ENCODE measurements around the gene UQCR11. TPM values are rescaled to one million over a fixed set of nuclear protein-coding genes. Genes with fewer than 3 reads are reported as not detected.

The UQCR11 gene
- total and polyA plus RNA-seq, 2 of the 8 experiments (the other 6 are each of a cell fraction or from before 2014, with no cell fraction given), result 162 to 171 TPM

DNA sequence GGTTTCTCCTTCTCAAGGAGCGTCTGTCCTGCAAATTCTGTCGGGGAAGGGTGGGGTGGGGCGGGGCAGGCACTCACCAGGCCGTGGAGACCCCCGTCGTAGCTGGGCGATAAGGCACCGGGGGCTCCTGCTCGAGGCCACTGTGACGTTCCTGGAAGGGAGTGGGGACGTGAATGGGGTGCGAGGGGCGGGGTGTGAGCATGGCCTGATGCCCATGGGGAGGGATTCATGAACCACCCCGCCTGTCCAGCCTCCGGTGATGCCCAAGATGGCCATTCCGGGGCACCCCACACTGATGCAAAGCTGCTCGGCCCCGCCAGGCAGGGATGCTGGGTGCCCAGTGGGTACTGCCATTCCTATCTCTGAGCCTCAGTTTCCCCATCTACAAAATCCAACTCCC lies 14.4 kb upstream of the UQCR11 start (continued):
- TF ChIP-seq, protein P1, sequence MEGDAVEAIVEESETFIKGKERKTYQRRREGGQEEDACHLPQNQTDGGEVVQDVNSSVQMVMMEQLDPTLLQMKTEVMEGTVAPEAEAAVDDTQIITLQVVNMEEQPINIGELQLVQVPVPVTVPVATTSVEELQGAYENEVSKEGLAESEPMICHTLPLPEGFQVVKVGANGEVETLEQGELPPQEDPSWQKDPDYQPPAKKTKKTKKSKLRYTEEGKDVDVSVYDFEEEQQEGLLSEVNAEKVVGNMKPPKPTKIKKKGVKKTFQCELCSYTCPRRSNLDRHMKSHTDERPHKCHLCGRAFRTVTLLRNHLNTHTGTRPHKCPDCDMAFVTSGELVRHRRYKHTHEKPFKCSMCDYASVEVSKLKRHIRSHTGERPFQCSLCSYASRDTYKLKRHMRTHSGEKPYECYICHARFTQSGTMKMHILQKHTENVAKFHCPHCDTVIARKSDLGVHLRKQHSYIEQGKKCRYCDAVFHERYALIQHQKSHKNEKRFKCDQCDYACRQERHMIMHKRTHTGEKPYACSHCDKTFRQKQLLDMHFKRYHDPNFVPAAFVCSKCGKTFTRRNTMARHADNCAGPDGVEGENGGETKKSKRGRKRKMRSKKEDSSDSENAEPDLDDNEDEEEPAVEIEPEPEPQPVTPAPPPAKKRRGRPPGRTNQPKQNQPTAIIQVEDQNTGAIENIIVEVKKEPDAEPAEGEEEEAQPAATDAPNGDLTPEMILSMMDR (IDR thresholded peaks at IDR 0.05; ENCODE audit: control extremely low read depth in 1 of 3, insufficient read depth in 1 of 3, low read depth in 1 of 3, low read length in 3 of 3), result no peak
- no peak for TF ChIP-seq CREB1 (IDR thresholded peaks at IDR 0.05)
- TF ChIP-seq GTF2F1 (IDR thresholded peaks at IDR 0.05; ENCODE audit: borderline replicate concordance, low read depth, low read length), result no peak
- TF ChIP-seq NRF1 (IDR thresholded peaks at IDR 0.05; ENCODE audit: low read depth, low read length), result no peak
- no peak for TF ChIP-seq BRCA1 (IDR thresholded peaks at IDR 0.05; ENCODE audit: low read depth, low read length)
